Stimulated activated CD4-positive, alpha-beta T cell treated with anti-CD3 and anti-CD28 coated beads, Interleukin-2, amount 100 ng/mL, for 24 hours (primary cell): ENCODE measurements around the gene SRGAP1.
"Not testable (repeated sequence)": the region's sequence is repeated elsewhere in the genome, so short reads cannot be mapped to it uniquely, and the experiment has no call there.

Source experiments
- DNase-seq, 2 donors: peaks; one replicate each; pipeline ENCODE4 v3.0.0-alpha.2; 2020

SRGAP1 gene

DNA sequence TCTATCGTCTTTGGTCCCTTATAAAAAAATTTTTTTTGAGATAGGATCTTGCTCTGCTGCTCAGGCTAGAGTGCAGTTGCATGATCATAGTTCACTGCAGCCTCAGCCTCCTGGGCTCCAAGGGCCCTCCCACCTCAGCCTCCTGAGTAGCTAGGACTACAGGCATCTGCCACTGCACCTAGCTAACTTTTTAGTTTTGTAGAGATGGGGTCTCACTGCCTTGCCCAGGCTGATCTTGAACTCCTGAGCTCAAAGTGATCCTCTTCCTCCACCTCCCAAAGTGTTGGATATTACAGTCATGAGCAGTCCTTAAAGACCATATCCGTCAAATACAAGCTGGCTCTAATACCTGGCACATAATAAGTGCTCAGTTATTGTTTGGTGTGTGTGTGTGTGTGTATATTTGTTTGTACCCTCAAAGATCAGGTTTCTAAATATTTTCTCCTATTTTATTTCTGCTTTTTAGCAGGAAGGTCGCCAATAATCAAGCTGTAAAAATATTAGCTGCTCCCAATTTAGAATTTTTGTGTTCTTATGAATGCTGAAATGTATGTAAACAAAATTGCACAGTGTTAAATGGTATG, 30.5 kb downstream of the SRGAP1 start:
- no peak for DNase-seq

DNA sequence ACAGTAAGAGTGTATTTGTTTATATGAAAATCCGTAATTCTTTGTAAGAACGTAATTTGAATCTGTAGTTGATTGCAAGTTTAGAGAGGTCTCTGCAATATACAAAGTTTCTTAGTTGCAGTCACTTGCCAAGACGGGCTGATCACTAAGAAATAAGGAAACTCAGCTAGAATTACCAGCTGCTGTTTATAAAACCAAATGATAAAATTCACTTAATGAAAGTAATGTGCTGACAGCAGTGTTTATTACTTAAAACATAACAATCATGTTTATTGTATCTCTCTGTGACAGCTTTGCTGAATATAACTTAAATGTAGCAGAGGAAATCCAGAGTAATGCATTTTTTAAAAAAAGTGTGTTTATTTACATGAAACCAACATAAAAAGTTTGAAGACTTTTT, 31.2 kb downstream of the SRGAP1 start:
- DNase-seq: no peak

DNA sequence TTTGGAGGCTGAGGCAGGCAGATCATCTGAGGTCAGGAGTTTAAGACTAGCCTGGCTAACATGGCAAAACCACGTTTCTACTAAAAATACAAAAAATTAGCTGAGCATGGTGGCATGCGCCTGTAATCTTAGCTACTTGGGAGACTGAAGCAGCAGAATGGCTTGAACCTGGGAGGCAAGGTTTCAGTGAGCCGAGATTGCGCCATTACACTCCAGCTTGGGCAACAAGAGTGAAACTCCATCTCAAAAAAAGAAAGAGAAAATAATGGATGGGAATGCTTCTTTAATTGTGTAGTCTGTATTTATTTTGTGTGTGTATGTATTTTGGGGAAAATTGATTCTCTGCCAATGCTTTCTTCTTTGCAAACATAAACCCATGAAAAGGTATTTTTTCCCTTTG, 32.5 kb downstream of the SRGAP1 start:
- DNase-seq: no peak

DNA sequence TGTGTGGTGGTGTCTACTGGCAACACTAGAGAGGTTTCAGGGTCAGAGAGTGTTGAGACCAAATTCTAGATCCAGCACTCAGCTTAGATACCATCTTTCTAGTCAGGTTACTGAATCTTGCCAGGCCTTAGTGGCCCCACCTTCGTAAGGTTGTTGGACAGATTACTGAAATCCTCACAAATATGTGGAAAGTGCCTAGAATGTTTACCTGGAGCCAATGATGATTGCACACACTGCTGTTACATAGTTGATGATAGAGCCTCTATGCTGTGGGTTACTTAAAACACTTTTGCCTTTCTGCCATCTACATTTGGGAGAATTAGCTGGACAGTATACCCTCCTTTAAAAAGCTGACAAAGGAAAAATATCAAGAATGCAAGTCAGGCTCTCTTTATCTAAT, 33.2 kb downstream of the SRGAP1 start:
- DNase-seq: no peak

DNA sequence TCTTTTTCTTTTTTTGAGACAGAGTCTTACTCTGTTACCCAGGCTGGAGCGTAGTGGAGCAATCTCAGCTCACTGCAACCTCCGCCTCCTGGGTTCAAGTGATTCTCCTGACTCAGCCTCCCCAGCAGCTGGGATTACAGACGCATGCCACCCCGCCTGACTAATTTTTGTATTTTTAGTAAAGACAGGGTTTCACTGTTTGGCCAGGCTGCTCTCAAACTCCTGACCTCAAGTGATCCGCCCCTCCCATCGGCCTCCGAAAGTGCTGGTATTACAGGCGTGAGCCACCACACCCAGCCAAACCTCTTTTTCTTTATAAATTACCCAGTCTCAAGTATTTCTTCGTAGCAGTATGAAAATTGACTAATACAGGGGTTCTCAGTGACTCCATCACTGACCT, 35.7 kb downstream of the SRGAP1 start:
- not testable (repeated sequence) for DNase-seq

DNA sequence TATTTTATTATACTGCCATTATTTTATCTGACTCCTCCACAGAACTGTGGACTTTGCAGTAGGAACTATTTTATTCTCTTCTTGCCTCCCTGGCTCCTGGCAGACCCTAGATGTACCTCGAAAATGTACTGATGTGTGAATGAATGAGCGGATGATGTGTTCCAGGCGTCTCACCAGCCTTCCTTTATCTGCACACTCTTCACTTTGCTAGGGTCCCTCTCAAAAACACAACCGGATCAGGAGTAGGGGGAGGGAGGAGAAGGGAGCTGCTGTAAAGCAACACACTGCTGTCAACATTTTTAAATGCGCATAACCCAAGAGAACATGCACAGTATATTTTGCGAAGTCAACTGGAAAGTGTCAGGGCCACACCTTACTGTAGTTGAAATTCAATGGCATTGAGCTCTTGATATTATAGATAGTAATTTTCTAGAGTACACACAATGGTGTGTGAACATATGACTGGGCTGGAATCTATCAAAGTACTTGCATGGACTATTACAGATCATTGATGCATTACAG, 36.3 kb downstream of the SRGAP1 start:
- DNase-seq: no peak

DNA sequence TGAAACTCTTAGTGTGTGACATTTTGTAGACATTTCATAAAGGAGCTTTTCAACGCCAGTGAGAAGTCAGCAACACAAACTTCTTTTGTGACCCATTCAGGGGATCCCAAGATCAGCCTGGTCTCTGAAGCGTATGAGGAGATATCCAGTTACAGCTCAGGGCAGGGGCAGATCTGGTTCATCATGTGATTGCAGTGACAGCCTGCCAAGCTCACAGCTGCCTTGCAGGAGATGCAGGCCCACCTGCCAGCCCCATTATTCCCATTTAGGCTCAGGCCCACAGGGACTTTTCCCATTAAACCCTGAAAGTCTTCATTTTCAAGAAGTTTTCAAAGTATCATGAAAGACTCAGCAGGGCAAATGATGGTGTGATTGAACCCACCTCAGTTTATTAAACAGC, 38.3 kb downstream of the SRGAP1 start:
- DNase-seq: no peak

DNA sequence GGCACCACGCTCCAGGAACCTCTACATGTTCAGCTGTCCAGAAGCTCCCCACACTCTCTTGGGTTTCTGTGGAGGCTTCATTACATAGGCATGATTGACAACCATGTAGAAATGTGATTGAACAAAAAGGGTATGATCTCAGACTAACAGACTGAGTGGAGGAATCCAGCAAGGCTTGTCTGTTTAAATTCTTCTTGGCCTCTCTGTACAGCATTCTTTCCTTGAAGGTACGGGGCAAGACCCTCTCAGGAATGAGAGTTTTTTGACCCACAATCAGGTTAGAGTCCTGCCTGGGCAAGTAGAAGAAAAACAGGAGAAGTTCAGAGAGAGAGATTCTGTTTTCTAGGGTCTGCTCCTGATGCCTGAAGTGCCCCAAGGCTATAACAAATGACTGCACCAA, 40.9 kb downstream of the SRGAP1 start:
- DNase-seq: no peak

DNA sequence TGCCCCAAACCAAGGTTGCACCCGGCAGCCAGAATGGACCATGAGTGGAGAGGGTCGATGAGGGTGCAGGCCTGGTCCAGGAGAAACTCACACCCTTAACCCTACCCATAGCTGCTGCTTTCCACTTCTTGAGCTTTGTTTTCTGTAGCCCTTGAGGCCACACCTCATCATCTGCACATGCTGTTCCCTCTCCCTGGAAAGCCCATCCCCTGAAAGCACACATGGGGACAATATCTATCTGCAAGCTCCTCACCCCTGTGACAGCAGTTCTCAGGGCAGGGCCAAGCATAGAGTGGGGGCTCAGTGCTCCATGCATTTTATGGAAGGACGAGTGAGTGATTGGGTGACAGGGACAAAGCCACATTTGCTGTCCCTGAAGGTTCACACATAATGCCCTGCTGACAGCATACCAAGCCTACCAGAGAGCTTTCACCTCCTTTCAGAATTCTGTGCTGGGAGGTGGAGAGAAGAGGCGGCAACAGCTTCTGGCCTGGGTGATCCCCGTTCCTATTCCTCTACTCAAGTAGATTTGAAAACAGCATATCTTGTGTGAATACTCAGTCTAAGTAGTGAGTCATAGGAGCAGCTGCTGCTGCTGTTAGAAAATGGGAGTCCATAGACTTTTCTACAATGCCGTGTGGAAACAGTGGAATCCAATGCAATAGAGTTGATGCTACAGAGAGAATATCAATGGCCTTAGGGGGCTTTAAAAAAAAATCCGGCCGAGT, 44.6 kb downstream of the SRGAP1 start:
- DNase-seq: no peak

DNA sequence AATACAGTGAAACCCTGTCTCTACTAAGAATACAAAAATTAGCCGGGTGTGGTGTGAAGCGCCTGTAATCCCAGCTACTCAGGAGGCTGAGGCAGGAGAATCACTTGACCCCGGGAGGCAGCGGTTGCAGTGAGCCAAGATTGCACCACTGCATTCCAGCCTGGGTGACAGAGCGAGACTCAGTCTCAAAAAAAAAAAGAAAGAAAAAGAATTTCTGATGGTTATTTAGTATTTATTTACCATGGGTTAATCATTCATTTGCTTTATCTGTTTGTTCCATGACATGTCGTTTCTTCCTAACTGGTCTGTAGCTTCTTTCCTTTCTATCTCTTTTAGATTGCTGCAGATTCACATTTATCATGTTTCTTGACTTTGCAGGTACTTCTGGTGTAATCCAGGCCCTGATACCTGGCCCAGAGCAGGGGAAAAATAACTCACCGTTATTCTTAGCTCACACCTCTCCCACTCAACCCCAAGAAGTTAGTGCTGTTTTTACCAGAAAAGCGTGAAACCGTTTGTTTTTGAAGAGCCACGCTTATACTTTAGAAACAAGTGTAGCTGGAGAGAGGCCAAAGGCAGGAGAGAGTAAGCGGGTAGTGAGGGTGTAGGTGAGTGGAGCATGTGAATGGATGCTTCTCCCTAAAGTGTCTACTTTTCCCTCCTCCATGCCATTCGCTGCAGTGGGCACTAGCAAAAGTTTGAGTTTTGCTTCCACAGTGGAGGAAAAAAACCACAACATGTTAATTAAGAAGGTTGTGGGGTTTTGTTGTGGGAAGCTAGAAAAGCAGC, 45.4 kb downstream of the SRGAP1 start:
- DNase-seq: no peak

DNA sequence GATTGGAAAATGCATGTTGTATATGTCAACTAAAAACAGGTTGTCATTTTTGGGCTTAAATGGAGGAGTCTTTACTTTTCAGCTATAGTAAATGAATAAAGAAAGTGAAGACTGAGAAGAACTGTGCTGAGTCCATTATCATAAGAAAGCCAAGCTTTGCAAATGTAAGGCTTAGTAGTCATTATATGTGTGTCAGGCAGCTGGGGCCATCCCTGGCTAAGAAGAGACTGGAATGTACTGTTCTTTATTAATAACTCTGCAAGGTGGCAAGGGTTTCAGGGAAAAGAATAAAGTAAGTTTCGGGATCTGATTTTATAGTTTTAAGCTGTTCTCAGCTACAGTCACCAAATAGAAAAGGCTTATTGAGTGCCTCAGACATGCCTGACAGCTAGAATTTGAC, 48.7 kb downstream of the SRGAP1 start:
- no peak for DNase-seq

DNA sequence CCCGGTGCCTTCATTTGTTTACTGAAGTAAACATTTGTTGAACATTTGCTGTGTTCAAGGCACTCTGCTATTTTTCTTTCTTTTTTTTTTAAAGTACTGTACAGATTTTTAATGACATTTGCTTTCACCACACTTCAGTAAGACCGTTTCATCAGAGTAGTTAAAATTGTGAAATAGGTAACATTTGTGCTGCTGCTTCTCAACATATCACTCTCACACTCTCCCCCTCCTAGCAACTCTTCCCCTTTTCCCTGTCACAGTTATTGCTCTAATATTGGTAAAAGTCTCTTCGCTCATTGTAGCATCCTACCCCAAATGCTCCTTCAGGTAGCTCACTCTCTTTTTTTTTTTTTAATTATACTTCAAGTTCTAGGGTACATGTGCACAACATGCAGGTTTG, 49.6 kb downstream of the SRGAP1 start:
- no peak for DNase-seq

DNA sequence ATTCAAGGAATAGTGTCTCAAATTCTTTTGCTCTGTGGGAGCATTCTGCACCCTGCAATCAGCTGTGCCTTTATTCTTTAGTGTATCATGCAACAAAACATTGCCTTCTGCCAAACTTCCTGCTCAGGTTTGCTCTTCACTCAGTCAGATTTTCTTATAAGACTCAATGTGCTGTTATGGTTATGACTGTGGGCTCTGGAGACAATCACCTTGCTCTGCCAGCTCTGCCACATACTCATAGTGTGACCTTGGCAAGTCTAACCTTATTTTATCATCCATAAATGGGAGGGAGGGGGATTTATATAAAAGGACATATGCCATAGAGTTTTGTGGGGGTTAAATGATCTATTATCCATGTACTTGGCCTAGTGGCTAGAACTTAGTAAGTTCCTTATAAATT, 51.3 kb downstream of the SRGAP1 start:
- DNase-seq: no peak

DNA sequence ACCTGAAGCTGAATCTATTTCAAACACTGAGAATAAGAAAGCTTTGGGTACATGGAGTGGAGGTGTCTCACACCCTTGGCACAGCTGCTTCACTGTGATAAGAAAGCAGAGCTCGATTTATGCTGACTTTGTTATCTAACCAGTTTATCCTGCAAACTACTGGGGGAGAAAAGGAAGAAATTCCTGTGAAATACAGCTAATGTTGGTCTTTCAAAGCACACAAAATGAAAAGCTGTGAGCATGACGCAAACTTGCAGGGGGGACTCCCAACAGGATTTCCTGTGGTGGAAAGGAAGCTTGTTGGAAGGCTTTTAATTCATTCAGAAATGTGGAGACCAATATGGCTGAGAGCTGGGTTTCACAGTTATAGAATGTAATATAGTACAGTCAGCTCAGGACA, 53.4 kb downstream of the SRGAP1 start:
- no peak for DNase-seq

DNA sequence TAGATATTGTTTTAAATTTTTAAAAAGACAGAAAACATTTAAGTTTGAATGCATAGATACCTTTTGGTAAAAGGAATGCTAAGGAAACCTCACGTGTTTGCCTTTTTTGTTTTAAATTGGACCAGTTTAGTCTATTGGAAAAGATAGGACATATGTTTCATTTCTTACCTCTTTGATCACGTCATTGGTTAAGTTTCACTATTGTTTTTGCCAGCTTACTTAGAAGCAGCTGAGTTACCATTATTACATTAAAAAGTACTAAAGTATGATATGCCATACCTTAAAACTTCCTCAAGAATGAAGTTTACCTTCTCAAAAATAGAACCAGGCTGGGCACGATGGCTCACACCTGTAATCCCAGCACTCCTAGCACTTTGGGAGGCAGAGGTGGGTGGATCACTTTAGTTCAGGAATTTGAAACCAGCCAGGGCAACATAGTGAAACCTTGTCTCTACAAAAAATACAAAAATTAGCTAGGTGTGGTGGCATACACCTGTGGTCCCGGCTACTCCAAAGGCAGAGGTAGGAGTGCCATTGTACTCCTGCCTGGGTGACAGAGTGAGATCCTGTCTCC, 54.4 kb downstream of the SRGAP1 start:
- no peak for DNase-seq

DNA sequence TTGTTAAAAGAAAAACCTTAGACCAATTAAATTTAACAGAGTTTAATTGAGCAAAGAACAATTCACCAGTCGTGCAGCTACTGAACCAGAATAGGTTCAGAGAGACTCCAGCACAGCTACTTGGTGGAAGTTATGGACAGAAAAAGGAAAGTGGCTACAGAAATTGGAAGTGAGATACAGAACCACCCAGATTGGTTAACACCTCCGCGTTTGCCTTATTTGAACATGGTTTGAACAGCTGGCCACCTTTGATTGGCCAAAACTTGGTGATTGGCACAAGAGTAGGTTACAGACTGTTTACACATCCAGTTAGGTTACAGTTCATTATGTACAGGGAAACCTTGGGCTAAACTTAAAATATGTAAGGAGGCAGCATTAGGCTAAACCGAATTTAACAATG, 54.9 kb downstream of the SRGAP1 start:
- no peak for DNase-seq

DNA sequence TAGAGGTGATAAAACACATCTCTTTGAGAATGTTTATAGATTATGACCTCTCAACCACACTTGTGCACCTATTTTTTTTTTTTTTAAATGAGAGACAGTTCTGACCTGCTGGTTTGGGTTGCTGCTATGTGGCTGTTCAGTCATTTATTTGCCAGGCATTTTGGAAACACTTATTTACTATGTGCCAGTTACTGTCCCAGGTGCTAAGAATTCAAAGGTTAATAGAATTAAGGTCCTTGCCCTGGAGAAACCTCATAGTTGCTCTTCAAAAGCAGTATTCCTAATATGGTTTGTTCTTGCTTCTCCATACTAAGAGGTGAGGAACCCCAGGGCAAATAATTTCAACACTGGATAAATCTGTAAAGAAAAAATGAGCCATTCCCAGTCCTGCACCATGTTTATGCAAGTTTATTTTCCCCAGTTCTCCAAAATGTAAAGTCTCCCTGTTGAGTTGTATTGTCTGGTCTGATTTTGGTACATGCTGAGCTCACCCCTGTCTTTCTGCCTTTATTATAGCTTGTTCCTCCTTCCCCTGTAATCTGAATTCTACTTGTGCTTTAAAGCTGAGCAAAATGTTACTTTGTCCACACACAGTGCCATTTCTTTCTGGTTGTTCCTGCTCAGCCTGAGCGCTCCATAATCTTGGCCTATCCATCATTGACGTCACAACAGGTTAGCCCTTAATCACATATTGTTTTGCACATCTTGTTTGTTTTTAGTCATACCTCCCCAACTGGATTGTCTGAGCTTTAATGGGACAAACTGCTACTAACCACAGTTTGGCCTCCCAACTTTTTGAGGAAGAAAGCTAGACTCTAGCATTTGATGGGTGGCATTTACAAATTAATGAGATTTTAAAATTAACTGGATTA, 56.7 kb downstream of the SRGAP1 start:
- no peak for DNase-seq

DNA sequence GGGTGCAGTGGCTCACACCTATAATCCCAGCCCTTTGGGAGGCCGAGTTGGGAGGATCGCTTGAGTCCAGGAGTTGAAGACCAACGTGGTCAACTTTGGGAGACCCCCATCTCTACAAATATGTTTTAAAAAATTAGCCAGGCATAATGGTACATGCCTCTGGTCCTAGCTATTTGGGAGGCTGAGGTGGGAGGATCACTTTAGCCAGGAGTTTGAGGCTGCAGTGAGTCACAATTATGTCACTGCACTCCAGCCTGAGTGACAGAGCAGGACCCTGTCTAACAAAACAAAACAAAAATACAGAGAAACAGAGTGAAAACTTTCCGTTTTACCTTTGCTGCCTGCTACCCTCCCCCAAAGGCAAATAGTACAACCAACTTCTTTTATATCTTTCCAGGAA, 60.2 kb downstream of the SRGAP1 start:
- DNase-seq: no peak

DNA sequence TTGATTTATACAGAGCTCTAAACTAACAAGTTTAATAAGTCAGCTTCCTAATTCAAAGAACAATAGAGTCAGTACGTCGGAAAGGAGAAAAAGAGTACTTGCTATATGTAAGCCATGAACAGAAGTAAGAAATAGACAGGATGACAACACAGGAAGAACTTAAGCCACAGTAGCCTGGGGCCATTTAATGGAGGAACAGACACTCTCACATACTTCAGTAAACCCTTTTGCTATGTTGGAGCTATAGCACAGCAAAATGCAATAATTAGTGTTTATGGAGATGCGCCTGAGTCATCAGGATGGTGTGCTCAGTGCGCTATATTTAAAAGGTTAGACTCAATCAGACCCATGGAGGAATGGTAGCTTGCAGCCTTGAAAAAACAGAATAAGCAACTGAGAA, 61.0 kb downstream of the SRGAP1 start:
- DNase-seq: no peak

DNA sequence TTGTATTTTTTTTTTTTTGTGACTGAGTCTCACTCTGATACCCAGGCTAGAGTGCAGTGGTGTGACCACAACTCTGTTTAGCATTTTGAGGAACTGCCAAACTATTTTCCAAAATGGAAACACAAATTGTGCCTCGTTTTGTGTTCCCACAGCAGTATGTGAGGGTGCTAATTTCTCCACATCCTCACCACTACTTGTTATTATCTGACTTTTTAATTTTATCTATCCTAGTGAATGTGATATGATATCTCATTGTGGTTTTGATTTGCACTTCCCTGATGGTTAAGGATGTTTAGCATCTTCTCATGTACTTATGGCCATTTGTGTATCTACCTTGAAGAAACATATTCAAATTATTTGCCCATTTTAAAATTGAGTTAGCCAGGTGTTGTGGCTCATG, 62.4 kb downstream of the SRGAP1 start:
- no peak for DNase-seq

DNA sequence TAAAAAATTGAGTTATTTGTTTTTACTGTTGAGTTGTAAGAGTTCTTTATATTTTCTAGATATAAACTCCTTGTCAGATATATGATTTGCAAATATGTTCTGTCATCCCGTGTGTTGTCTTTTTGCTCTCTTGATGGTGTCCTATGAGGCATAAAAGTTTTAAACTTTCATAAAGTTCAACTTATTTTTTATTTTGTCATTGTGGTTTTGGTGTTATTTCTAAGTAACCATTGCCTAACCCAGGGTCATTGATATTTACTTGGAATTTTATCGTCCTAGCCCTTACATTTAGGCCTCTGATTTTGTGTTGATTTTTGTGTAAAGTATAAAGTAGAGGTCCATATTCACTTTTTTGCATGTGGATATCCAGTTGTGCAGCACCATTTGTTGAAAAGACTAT, 63.1 kb downstream of the SRGAP1 start:
- DNase-seq: no peak

DNA sequence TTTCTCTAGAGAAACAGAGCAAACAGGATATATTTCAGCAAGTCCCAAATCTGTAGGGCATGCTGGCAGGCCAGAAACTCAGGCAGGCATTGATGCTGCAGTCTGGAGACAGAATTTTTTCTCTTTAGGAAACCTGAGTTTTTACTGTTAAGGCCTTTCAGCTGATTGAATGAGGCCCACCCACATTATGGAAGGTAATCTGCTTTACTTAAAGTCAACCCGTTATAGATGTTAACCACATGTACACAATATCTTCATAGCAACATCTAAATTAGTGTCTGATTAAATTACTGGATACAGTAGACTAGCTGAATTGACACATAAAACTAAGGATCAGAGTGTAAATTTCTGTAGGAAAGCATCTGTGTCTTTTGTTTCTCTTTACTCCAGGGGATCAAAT, 65.2 kb downstream of the SRGAP1 start:
- no peak for DNase-seq

DNA sequence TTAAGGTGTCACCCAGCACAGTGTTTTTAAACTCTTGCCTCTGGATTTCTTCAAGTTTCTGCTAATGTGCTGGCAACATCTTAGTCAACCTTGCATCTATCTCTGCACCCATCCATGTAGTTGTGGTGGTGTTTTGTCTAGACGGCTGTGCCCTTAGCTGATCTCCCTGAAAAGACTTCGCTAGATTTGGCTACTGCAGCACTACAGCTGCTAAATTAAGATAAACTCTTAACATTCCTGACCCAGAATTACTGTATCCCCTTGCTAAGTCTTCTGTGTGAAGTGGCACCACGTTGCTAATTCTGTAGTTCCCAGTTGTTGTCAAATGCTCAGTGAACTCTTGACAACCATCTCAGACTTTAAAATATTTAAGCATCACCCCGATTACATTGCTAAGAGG, 66.8 kb downstream of the SRGAP1 start:
- no peak for DNase-seq
